GM15510 (cell line): Measurements from ENCODE around the gene SLC5A4.

Source experiments
- POLR2A ChIP-seq: IDR thresholded peaks from 3 replicates; pipeline ENCODE4 v1.6.1; 2011; ENCODE audit warnings: borderline replicate concordance; ENCODE audit not compliant: insufficient read length; ENCODE audit errors: extremely low read depth

Gene SLC5A4

GRCh38 chr22:32255217-32255616 lies at the start of gene SLC5A4:
Gene SLC5A4 (minus strand): TSS chr22:32255347. CDS start chr22:32255329, 18 bp downstream.
- no peak for TF ChIP-seq POLR2A

GRCh38 chr22:32286290-32286840 lies 31.2 kb upstream of the SLC5A4 start:
- TF ChIP-seq POLR2A = no peak

DNA sequence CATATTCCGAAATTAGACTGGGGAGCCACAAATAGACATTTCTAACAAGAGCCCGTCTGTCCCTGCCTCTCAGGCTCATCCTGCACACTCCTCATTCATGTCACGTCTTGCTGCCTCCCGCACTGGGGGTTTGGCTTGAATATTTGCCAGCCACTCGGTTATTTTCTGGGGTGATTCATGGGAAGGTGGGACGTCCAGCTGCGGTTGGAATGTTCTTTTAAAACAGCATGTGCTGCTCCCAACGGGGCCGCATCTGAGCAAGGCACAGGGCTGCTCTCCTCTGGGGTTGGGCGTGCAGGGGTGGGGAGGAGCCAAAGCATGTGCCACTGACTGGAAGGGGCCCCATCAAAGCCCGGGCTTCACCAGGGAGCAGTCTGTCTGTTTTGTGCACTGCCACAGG lies 25.9 kb upstream of the SLC5A4 start:
- no peak for TF ChIP-seq POLR2A

DNA sequence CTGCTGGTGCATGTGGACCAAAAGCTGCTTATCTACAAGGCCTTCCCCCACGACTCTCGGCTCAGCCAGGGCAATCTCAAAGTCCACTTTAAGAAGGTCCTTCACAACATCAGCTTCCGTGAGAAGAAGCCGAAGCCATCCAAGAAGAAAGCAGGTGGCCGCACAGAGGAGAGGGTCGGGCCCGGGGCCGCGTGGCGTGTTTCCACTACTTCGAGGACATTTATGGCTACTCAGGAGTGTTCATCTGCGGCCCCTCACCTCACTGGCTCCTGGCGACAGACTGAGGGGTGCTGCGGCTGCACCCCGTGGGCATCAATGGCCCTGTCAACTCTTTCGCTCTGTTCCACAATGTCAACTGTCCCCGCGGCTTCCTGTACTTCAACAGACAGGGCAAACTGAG lies 16.2 kb upstream of the SLC5A4 start:
- no peak for TF ChIP-seq POLR2A

DNA sequence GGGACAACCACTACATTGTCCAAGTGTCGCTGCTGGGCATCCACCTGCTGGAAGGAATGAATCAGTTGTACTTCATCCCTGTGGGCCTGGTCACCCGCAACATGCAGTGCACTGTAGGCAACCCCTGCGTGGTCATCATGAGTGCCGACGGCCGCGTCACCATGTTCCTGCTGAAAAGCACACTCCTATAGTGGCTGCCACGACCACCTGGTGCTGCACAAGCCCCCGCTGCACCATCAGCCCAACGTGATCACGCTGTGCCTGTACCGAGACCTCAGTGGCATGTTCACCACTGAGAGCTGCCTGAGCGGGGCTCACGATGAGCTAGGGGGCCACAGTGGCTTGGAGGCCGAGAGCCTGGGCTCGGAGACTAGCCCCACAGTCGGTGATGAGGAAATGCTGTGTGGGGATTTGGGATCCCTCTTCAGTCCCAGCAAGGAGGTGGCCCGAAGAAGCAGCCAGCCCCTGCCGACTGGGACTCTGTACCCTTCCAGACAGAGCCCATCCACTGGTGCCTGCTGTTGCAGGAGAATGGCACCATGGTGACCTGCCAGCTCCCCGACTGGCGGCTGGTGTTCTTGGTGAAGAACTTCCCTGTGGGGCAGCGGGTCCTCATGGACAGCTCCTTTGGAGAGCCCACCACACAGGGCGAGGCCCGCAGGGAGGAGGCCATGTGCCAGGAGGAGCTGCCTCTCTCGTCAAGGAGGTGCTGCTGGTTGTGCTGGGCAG lies 15.7 kb upstream of the SLC5A4 start:
- no peak for TF ChIP-seq POLR2A

GRCh38 chr22:32269316-32269715 lies 14.2 kb upstream of the SLC5A4 start:
- no peak for TF ChIP-seq POLR2A

DNA sequence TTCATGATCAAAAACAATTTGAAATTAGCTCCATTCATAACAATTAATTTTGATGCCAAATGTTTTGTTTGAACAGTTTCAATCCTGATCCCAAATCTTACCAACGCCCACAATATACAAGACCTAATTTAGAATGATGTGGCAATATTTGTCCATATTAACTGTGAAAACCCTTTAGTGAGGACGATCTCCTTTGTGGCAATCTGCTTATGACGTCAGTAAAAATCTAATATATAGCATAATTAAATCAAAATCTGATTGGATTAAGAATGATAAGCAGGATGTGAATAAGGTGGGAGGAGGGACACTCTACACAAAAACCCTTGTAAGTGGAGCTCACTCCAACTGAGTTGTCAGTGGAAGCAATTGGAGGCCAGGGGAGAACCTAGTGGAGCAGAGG lies 11.9 kb upstream of the SLC5A4 start:
- no peak for TF ChIP-seq POLR2A

- TF ChIP-seq POLR2A = no peak
Measured at GRCh38 chr22:32265882-32266767, 11.0 kb upstream of the SLC5A4 start.

DNA sequence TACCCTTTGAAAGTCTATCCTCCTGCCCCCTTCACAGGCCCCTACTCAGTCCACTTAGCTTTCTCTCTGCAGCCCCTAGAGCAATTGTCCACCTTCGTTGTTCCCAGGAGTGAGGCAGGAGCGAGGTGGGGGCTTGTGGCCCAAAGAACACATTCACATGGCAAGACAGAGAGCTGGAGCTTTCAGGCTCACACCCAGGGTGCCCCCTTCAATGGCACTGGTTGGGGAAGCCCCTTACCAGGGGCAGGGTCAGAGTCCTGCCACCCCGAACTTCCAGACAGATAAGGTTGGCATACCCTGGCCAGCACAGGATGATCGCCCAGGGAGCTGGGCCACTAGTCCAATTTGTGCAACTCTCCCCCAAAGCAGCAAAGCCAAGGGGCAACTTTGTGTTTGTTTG lies 6.2 kb upstream of the SLC5A4 start:
- TF ChIP-seq POLR2A = no peak

- TF ChIP-seq POLR2A = no peak
Measured at GRCh38 chr22:32258791-32259190, 3.6 kb upstream of the SLC5A4 start.

DNA sequence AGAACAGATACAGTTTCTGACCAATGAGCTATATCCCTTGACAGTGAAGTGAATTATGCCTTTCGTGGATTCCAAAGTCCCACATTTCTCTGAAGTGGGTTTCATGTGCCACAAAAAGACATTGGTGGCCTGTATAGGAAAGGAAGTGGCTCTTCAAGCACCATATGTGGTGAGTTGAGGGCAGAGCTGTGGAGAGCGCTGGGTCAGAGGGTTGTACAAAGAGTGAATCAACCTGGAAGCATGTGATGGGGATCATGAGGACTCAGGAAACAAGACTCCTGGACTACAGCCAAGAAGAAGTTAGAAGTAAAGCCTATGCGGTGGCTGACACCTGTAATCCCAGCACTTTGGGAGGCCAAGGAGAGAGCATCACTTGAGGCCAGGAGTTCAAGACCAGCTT lies 579 bp upstream of the SLC5A4 start:
- TF ChIP-seq POLR2A = no peak

GRCh38 chr22:32249231-32249630 lies 5.9 kb downstream of the SLC5A4 start:
- no peak for TF ChIP-seq POLR2A

GRCh38 chr22:32248276-32248675 lies 6.9 kb downstream of the SLC5A4 start:
- TF ChIP-seq POLR2A = no peak

- TF ChIP-seq POLR2A = no peak
Measured at GRCh38 chr22:32246166-32246565, 9.0 kb downstream of the SLC5A4 start.

GRCh38 chr22:32245042-32245441 lies 10.1 kb downstream of the SLC5A4 start:
- TF ChIP-seq POLR2A = no peak
